H1 (cell line): ENCODE measurements around the gene ERH. TPM values are rescaled to one million over a fixed set of nuclear protein-coding genes. Genes with fewer than 3 reads are reported as not detected.

Experiments
- CTCF ChIA-PET: fragments of 300-600 bp; sonication (Branson Sonifier 250); formaldehyde crosslinking; loops from one replicate; lab custom pipeline; 2021; ENCODE audit not compliant: partially characterized antibody; lab: Charles Lee
- POLR2A ChIA-PET: fragments of 300-600 bp; sonication (Branson Sonifier 250); formaldehyde crosslinking; loops from one replicate; lab custom pipeline; 2021; ENCODE audit warnings: inconsistent platforms; ENCODE audit not compliant: partially characterized antibody; lab: Charles Lee
- DNase-seq, 2 experiments: peaks; one replicate each; pipeline versions ENCODE4 v3.0.0 to v3.0.0-alpha.2; 2010 to 2022; ENCODE audit warnings: low spot score in 2 of 2, low read depth in 1 of 2, mixed read lengths in 1 of 2
- FAIRE-seq: peaks from 2 replicates; lab custom pipeline; 2011; peaks lifted over from hg19 to GRCh38; lab: Jason Lieb, UNC
- H2AFZ ChIP-seq: 2 replicates; pipeline ENCODE4 v1.8.1; 2012; ENCODE audit warnings: low read length, inconsistent platforms
- H2AK5ac ChIP-seq: 2 replicates; pipeline ENCODE4 v1.6.1; 2013; ENCODE audit warnings: low read depth, low read length
- H2BK120ac ChIP-seq: replicated peaks from 2 replicates; pipeline ENCODE3; 2013; ENCODE audit warnings: low read depth, low read length, inconsistent platforms
- H2BK12ac ChIP-seq: 2 replicates; pipeline ENCODE4 v1.6.1; 2013; ENCODE audit warnings: low read depth, low read length
- H2BK15ac ChIP-seq: 2 replicates; pipeline ENCODE4 v1.6.1; 2013; ENCODE audit warnings: low read length
- H2BK20ac ChIP-seq: 2 replicates; pipeline ENCODE4 v1.6.1; 2013; ENCODE audit warnings: low read length
- H2BK5ac ChIP-seq: 2 replicates; pipeline ENCODE4 v1.6.1; 2013; ENCODE audit warnings: low read depth, low read length
- H3K14ac ChIP-seq: 2 replicates; pipeline ENCODE4 v1.6.1; 2013; ENCODE audit warnings: inconsistent platforms; ENCODE audit not compliant: insufficient read length
- H3K18ac ChIP-seq: 2 replicates; pipeline ENCODE4 v1.6.1; 2013; ENCODE audit warnings: low read length; ENCODE audit errors: extremely low read depth
- H3K23ac ChIP-seq: 2 replicates; pipeline ENCODE4 v1.6.1; 2013; ENCODE audit warnings: inconsistent platforms; ENCODE audit not compliant: insufficient read length
- H3K23me2 ChIP-seq: 2 replicates; pipeline ENCODE4 v1.6.1; 2013; ENCODE audit warnings: low read depth, low read length
- H3K27ac ChIP-seq: 2 replicates; pipeline ENCODE4 v1.6.1; 2011; ENCODE audit warnings: low read depth, low read length, inconsistent platforms
- H3K27me3 ChIP-seq, 4 experiments: replicated peaks in 1 of 4; 1 replicate in 1 of 4; 2 replicates in 3 of 4; pipeline versions ENCODE4 v1.6.1 to v1.8.1; 2011 to 2013; ENCODE audit warnings: low read length in 3 of 4, mild to moderate bottlenecking in 3 of 4, inconsistent platforms in 2 of 4, mixed read lengths in 2 of 4, moderate library complexity in 1 of 4; ENCODE audit not compliant: control insufficient read depth in 3 of 4, insufficient read depth in 3 of 4; ENCODE audit errors: extremely low read depth in 1 of 4
- H3K36me3 ChIP-seq, 4 experiments: 2 replicates each; pipeline versions ENCODE4 v1.6.1 to v1.8.1; 2011 to 2013; ENCODE audit warnings: mild to moderate bottlenecking in 4 of 4, low read length in 3 of 4, moderate library complexity in 2 of 4, control low read depth in 1 of 4, inconsistent platforms in 1 of 4; ENCODE audit not compliant: insufficient read depth in 4 of 4, control insufficient read depth in 2 of 4
- H3K4ac ChIP-seq: replicated peaks from 2 replicates; pipeline ENCODE3; 2013; ENCODE audit warnings: low read length, low read depth, mixed read lengths, inconsistent platforms; ENCODE audit not compliant: insufficient read length
- H3K4me1 ChIP-seq, 4 experiments: replicated peaks in 1 of 4; 1 replicate in 1 of 4; 2 replicates in 3 of 4; pipeline versions ENCODE4 v1.6.1 to v1.8.1; 2011 to 2013; ENCODE audit warnings: low read length in 3 of 4, inconsistent platforms in 2 of 4, mixed read lengths in 1 of 4; ENCODE audit not compliant: insufficient read depth in 4 of 4, control insufficient read depth in 3 of 4
- H3K4me2 ChIP-seq, 2 experiments: 2 replicates each; pipeline versions ENCODE4 v1.6.1 to v1.8.1; 2011 to 2013; ENCODE audit warnings: low read depth in 2 of 2, low read length in 2 of 2, control low read depth in 1 of 2, inconsistent platforms in 1 of 2, mild to moderate bottlenecking in 1 of 2; ENCODE audit not compliant: insufficient read depth in 1 of 2
- H3K4me3 ChIP-seq, 4 experiments: fragments of 200-600, 300-600 bp in 1 of 4; sonication (generic), shearing (Covaris generic), sonication (Bioruptor Twin) in 1 of 4; 2 replicates each; pipeline versions ENCODE4 v1.5.1 to v1.8.1; 2011 to 2016; ENCODE audit warnings: low read length in 4 of 4, low read depth in 3 of 4, control low read depth in 2 of 4, inconsistent platforms in 2 of 4, mild to moderate bottlenecking in 2 of 4, mixed read lengths in 1 of 4, moderate library complexity in 1 of 4; ENCODE audit not compliant: insufficient read depth in 2 of 4; ENCODE audit errors: extremely low read depth in 1 of 4
- H3K56ac ChIP-seq: replicated peaks from 2 replicates; pipeline ENCODE3; 2013; ENCODE audit warnings: low read depth, mild to moderate bottlenecking, mixed read lengths, low read length, inconsistent platforms; ENCODE audit not compliant: insufficient read length
- H3K79me1 ChIP-seq: 2 replicates; pipeline ENCODE4 v1.6.1; 2013; ENCODE audit warnings: low read depth, low read length, control low read depth
- H3K79me2 ChIP-seq, 2 experiments: 2 replicates each; pipeline versions ENCODE4 v1.6.1 to v1.8.1; 2012 to 2013; ENCODE audit warnings: low read length in 2 of 2, mild to moderate bottlenecking in 2 of 2, inconsistent platforms in 1 of 2; ENCODE audit not compliant: insufficient read depth in 2 of 2, control insufficient read depth in 1 of 2
- H3K9ac ChIP-seq, 4 experiments: replicated peaks in 1 of 4; 1 replicate in 1 of 4; 2 replicates in 3 of 4; pipeline versions ENCODE4 v1.6.1 to v1.8.1; 2011 to 2013; ENCODE audit warnings: low read depth in 3 of 4, low read length in 3 of 4, control low read depth in 2 of 4, mild to moderate bottlenecking in 2 of 4, moderate library complexity in 2 of 4, inconsistent platforms in 1 of 4; ENCODE audit errors: extremely low read depth in 1 of 4
- H3K9me3 ChIP-seq, 2 experiments: 2 replicates each; pipeline versions ENCODE4 v1.6.1 to v1.8.1; 2012 to 2013; ENCODE audit warnings: mild to moderate bottlenecking in 2 of 2, moderate library complexity in 2 of 2, control low read depth in 1 of 2, inconsistent platforms in 1 of 2, low read depth in 1 of 2, low read length in 1 of 2, mixed read lengths in 1 of 2; ENCODE audit not compliant: insufficient read depth in 2 of 2
- H4K20me1 ChIP-seq, 2 experiments: replicated peaks in 1 of 2; 2 replicates each; pipeline versions ENCODE3 to v1.8.1; 2011 to 2013; ENCODE audit warnings: inconsistent platforms in 2 of 2, low read length in 2 of 2, mild to moderate bottlenecking in 1 of 2; ENCODE audit not compliant: insufficient read depth in 2 of 2, control insufficient read depth in 1 of 2
- H4K5ac ChIP-seq: 2 replicates; pipeline ENCODE4 v1.6.1; 2013; ENCODE audit warnings: low read length, low read depth, mixed read lengths, inconsistent platforms; ENCODE audit not compliant: insufficient read length
- H4K8ac ChIP-seq: 2 replicates; pipeline ENCODE4 v1.8.0; 2013; ENCODE audit warnings: mild to moderate bottlenecking, moderate library complexity, low read length, inconsistent platforms; ENCODE audit not compliant: insufficient read depth; ENCODE audit errors: extremely low read depth
- H4K91ac ChIP-seq: replicated peaks from 2 replicates; pipeline ENCODE3; 2013; ENCODE audit warnings: low read length, mixed read lengths, inconsistent platforms; ENCODE audit not compliant: insufficient read length
- EZH2 ChIP-seq: fragments of 200-600 bp; sonication (generic); IDR thresholded peaks from 2 replicates; pipeline ENCODE4 v1.7.1; 2012; ENCODE audit warnings: low read depth, mild to moderate bottlenecking, moderate library complexity, low read length, inconsistent platforms; ENCODE audit not compliant: severe bottlenecking
- GTF2F1 ChIP-seq: IDR thresholded peaks from 2 replicates; pipeline ENCODE4 v1.6.1; 2012; ENCODE audit warnings: low read depth, low read length, improper control_type of control experiment, borderline replicate concordance
- NANOG ChIP-seq: IDR thresholded peaks from 2 replicates; pipeline ENCODE4 v1.6.1; 2011; ENCODE audit warnings: low read length, low read depth, mild to moderate bottlenecking, inconsistent platforms; ENCODE audit not compliant: insufficient read depth, poor library complexity, severe bottlenecking
- RBBP5 ChIP-seq: IDR thresholded peaks from 2 replicates; pipeline ENCODE4 v1.7.1; 2012; ENCODE audit warnings: low read depth, mild to moderate bottlenecking, inconsistent platforms, low read length, moderate library complexity, borderline replicate concordance
- RNF2 ChIP-seq: fragments of 200-900, 300-1000 bp; sonication (generic); IDR thresholded peaks from 2 replicates; pipeline ENCODE4 v1.7.1; 2016; ENCODE audit warnings: borderline replicate concordance, low read depth, mild to moderate bottlenecking, antibody characterized with exemption, low read length; ENCODE audit not compliant: poor library complexity, severe bottlenecking; ENCODE audit errors: missing control alignments
- RXRA ChIP-seq: IDR thresholded peaks from 2 replicates; pipeline ENCODE4 v1.6.1; 2011; ENCODE audit warnings: low read depth, mild to moderate bottlenecking, low read length, moderate library complexity; ENCODE audit not compliant: insufficient read depth
- SAP30 ChIP-seq: fragments of 300-600 bp; sonication (generic); IDR thresholded peaks from 2 replicates; pipeline ENCODE4 v1.7.1; 2012; ENCODE audit warnings: low read length, moderate library complexity, mild to moderate bottlenecking, inconsistent platforms; ENCODE audit not compliant: insufficient read depth, insufficient replicate concordance
- SP1 ChIP-seq: IDR thresholded peaks from 2 replicates; pipeline ENCODE4 v1.6.1; 2011; ENCODE audit warnings: low read depth, low read length
- SP4 ChIP-seq: IDR thresholded peaks from 2 replicates; pipeline ENCODE4 v1.6.1; 2012; ENCODE audit warnings: low read length, inconsistent platforms
- TEAD4 ChIP-seq: IDR thresholded peaks from 2 replicates; pipeline ENCODE4 v1.6.1; 2012; ENCODE audit warnings: low read depth, low read length, inconsistent platforms, mixed read lengths
- YY1 ChIP-seq: IDR thresholded peaks from 2 replicates; pipeline ENCODE4 v1.6.1; 2011; ENCODE audit warnings: low read depth, mild to moderate bottlenecking, low read length
- ZNF274 ChIP-seq: IDR thresholded peaks from 2 replicates; pipeline ENCODE4 v1.7.0; 2012; ENCODE audit warnings: low read length, borderline replicate concordance; ENCODE audit errors: extremely low read depth
- WGBS, 2 experiments: shearing (Covaris generic) in 1 of 2; methylation state at CpG; one replicate each; pipeline versions ENCODE4 v1.1.6 to v1.1.7; 2013 to 2015; ENCODE audit warnings: low lambda C conversion rate in 2 of 2, mixed read lengths in 2 of 2, inconsistent platforms in 1 of 2, low coverage in 1 of 2, missing lambda C conversion rate in 1 of 2; ENCODE audit not compliant: insufficient replicate concordance in 2 of 2, insufficient coverage in 1 of 2, insufficient read length in 1 of 2; ENCODE audit errors: extremely low coverage in 1 of 2, missing lambda C conversion rate in 1 of 2; 5-methylcytosine and 5-hydroxymethylcytosine counted together
- polyA plus RNA-seq, 7 experiments: library from polyadenylated mRNA; depleted of rRNA in 3 of 7; stranded (reverse) in 5 of 7; unstranded in 2 of 7; fragments of >200 nt in 5 of 7; fragments of 200-250 nt in 2 of 7; gene quantifications; 1 replicate in 5 of 7; 2 replicates in 1 of 7; 4 replicates in 1 of 7; pipeline versions ENCODE4 v1.2.1 to v1.2.3, GENCODE V29; 2011 to 2013; ENCODE audit warnings: missing spikeins in 2 of 7, mixed read lengths in 2 of 7
- total RNA-seq: library from RNA; stranded (reverse); fragmentation: NEBNext Ultra II Directional; extraction: Animal tissue kit (Norgen Biotek cat#: 25700); gene quantifications from 2 replicates; pipeline ENCODE4 v1.2.1, GENCODE V29; 2021

Gene ERH
- total and polyA plus RNA-seq, 2 of the 8 experiments (the other 6 are each of a cell fraction or from before 2014, with no cell fraction given): 329 to 454 TPM

GRCh38 chr14:69355607-69356281, 42.4 kb downstream of the ERH start:
- no peak overlapping the region for H2BK20ac ChIP-seq
- H2BK15ac ChIP-seq: no peak overlapping the region
- WGBS, 2 experiments: 87% methylated on average over 6 of the region's 6 CpGs; no CpG with 5 or more reads in 1 of the 2 experiments
- H3K27me3 ChIP-seq: no peaks in the 10 kb centered on the region
- peaks cover 0 to 4% (median under 1%) of the 10 kb centered on the region in 4 experiments; a peak in 2 of 7 replicates for H3K4me1 ChIP-seq
- H4K5ac ChIP-seq: no peak overlapping the region
- no peak overlapping the region for H2BK12ac ChIP-seq
- no peak overlapping the region for H3K14ac ChIP-seq
- no peak overlapping the region for H4K91ac ChIP-seq
- no peaks in the 10 kb centered on the region; the same call in 1 of the 2 replicates for H3K79me1 ChIP-seq
- H4K20me1 ChIP-seq: peaks cover 0 to 1% of the 10 kb centered on the region in 2 experiments
- FAIRE-seq (no peak), DNase-seq (no peak)
- no peak overlapping the region for H3K56ac ChIP-seq
- ChIA-PET POLR2A (interaction anchor here (1.2 kb wide), 1 partner anchor 33 kb away, joined by 3 read pairs; no protein-coding TSS in a partner anchor), CTCF (interaction anchor here (1.9 to 6.2 kb wide), 3 partner anchors 9 to 113 kb away, joined by 5 to 54 read pairs (median 24); no protein-coding TSS in a partner anchor)
- H3K23me2 ChIP-seq: no peaks in the 10 kb centered on the region
- no peak overlapping the region for H3K4me2 ChIP-seq
- H3K36me3 ChIP-seq: no peaks in the 10 kb centered on the region
- H2AFZ ChIP-seq: no peak overlapping the region
- no peak overlapping the region for H3K4ac ChIP-seq
- H3K9ac ChIP-seq: no peak overlapping the region
- H3K9me3 ChIP-seq: no peaks in the 10 kb centered on the region
- H3K18ac ChIP-seq: no peak overlapping the region
- H3K23ac ChIP-seq: no peak overlapping the region
- no peak overlapping the region for H2BK120ac ChIP-seq
- no peak overlapping the region for H2BK5ac ChIP-seq
- no peak overlapping the region for H3K27ac ChIP-seq
- no peak overlapping the region for H3K4me3 ChIP-seq
- H2AK5ac ChIP-seq: no peak overlapping the region
- H4K8ac ChIP-seq: no peak overlapping the region
- no peaks in the 10 kb centered on the region for H3K79me2 ChIP-seq
- TF ChIP-seq GTF2F1: no peak
- no peak for TF ChIP-seq SAP30
- TF ChIP-seq RNF2: no peak
- no peak for TF ChIP-seq RBBP5
- TF ChIP-seq EZH2: no peak
- no peak for TF ChIP-seq SP4
- TF ChIP-seq TEAD4: no peak
- no peak for TF ChIP-seq YY1
- TF ChIP-seq SP1: no peak
- no peak for TF ChIP-seq ZNF274
- no peak for TF ChIP-seq RXRA
- TF ChIP-seq NANOG: no peak
